CD4-positive, alpha-beta T cell treated with Interleukin-1 beta for 1 hour (primary cell): ENCODE data around the gene MDC1.
A peak's percentile ranks its signal among the peaks of the same experiment; 100 is the strongest.
"Not testable (repeated sequence)": the region's sequence is repeated elsewhere in the genome, so short reads cannot be mapped to it uniquely, and the experiment has no call there.

Experiments
- DNase-seq, 2 donors: peaks; one replicate each; pipeline ENCODE4 v3.0.0-alpha.2; 2020 to 2022

Gene MDC1

DNA sequence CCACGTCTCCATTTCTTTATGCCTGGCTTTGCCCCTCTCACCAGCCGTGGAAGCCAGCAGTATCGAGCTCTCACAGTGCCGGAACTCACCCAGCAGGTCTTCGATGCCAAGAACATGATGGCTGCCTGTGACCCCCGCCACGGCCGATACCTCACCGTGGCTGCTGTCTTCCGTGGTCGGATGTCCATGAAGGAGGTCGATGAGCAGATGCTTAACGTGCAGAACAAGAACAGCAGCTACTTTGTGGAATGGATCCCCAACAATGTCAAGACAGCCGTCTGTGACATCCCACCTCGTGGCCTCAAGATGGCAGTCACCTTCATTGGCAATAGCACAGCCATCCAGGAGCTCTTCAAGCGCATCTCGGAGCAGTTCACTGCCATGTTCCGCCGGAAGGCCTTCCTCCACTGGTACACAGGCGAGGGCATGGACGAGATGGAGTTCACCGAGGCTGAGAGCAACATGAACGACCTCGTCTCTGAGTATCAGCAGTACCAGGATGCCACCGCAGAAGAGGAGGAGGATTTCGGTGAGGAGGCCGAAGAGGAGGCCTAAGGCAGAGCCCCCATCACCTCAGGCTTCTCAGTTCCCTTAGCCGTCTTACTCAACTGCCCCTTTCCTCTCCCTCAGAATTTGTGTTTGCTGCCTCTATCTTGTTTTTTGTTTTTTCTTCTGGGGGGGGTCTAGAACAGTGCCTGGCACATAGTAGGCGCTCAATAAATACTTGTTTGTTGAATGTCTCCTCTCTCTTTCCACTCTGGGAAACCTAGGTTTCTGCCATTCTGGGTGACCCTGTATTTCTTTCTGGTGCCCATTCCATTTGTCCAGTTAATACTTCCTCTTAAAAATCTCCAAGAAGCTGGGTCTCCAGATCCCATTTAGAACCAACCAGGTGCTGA is 7.0 kb upstream of the MDC1 start:
- DNase-seq: peak in 1 of 2 donors; percentile 15

DNA sequence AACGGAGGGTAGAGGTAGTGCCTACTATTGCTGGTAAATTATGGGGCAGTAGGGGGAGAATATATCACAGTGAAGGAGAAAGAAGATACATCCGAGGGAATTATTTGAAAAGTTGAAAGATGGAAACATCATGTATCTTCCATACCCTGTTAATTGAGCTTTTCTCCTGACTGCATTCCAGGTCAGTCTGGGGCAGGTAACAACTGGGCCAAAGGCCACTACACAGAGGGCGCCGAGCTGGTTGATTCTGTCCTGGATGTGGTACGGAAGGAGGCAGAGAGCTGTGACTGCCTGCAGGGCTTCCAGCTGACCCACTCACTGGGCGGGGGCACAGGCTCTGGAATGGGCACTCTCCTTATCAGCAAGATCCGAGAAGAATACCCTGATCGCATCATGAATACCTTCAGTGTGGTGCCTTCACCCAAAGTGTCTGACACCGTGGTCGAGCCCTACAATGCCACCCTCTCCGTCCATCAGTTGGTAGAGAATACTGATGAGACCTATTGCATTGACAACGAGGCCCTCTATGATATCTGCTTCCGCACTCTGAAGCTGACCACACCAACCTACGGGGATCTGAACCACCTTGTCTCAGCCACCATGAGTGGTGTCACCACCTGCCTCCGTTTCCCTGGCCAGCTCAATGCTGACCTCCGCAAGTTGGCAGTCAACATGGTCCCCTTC is 6.2 kb upstream of the MDC1 start:
- not testable (repeated sequence) for DNase-seq

DNA sequence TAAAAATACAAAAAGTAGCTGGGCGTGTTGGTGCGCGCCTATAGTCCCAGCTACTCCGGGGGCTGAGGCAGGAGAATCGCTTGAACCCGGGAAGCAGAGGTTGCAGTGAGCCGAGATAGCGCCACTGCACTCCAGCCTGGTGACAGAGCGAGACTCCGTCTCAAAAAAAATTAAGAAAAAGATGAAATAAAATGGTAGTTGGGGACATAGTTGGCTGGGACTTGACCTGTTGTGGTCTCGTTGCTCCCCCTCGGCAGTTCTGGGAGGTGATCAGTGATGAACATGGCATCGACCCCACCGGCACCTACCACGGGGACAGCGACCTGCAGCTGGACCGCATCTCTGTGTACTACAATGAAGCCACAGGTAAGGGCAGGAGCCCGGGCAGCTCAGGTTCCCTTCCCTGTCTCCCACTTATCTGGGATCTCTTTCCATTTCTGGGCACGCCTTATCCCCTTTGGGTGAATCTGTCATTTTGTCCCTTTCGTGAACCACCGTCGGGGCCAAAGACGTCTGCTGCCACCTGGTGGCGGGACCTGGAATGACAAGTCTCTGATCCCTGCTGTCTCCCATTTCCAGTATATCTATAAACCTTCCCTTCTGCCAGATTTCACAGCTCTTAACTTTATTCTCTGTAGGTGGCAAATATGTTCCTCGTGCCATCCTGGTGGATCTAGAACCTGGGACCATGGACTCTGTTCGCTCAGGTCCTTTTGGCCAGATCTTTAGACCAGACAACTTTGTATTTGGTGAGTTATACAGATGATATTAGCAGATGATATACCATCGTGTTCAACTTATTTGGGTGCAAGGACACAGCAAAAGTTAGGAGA is 5.4 kb upstream of the MDC1 start:
- DNase-seq: peak; percentile 79 to 86

DNA sequence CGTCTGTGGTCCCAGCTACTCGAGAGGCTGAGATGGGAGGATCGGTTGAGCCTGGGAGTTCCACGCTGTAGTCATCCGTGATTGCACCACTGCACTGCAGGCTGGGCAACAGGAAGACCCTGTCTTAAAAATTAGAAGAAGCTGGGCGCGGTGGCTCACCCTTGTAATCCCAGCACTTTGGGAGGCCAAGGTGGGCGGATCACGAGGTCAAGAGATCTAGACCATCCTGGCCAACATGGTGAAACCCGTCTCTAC is 4.9 kb upstream of the MDC1 start:
- DNase-seq: peak; percentile 25 to 43

GRCh38 chr6:30721198-30722024 is 4.3 kb upstream of the MDC1 start:
- DNase-seq: peak; percentile 94 to 95

DNA sequence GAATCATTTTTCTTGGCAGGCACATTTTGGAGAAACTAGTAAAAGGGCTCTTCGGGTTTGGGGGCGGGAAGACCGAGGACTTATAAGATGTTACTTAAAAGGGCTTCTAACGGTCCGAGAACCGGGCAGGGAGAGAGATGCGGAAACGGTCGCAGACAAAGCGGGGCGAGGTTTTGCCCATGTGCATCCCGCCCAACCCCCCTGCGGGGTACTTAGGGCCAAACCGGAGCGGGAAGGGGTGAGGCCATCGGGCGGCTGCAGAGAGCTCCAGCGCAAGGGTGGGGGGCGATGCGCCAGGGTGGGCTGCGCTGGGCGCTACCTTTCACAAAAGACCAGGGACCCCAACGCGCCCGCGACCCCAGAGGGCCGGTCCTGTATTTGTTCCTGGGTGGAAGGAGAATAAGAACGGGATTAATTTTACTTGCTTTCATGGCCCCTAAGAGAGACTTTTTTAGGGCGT is 3.7 kb upstream of the MDC1 start:
- DNase-seq: peak; percentile 51 to 62

- DNase-seq: peak; percentile 95 to 96
These were observed 3.0 kb upstream of the MDC1 start, which contains the start of gene TUBB for GRCh38 chr6:30719791-30720737. Gene TUBB, plus strand, starts transcription at chr6:30720352. Its CDS starts 155 bp downstream, at chr6:30720507.

DNA sequence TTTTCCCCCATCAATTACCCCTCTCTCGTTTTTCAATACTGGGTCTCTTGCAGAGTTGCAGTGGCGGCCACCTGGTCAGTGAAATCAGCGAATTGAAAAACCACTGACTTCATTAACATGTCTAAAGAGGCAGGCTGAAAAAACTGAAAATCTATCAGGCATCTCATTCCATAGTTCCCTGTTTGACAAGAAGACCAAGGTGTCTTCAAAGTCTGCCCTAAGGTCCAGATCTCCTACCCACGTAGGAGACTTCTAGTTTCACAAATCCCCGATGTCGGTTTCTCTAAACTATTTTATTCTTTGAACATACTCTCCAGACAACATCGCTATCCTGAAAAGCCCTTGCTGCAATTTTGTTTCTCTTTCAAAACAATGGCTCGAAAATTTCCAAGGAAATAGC is 2.3 kb upstream of the MDC1 start:
- no peak for DNase-seq

- DNase-seq: not testable (repeated sequence)
These were observed 1.0 kb upstream of the MDC1 start for GRCh38 chr6:30717845-30718720.

- DNase-seq: no peak
These were observed 277 bp downstream of the MDC1 start for GRCh38 chr6:30716879-30717128.

DNA sequence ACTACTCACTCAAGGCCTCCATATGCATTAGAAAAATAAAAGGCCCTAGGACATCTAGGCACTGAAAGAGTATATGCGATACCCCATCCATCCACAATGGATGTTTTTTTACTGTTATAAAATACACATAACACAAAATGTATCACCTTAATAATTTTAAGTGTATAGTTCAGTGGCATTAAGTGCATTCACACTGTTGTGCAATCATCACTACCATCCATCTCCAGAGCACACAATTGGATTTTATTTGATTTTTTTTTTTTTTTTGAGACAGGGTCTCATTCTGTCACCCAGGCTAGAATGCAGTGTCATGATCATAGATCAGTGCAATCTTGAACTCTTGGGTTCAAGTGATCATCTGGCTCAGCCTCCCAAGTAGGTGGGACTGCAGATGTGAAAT is 2.8 kb downstream of the MDC1 start:
- DNase-seq: no peak

- no peak for DNase-seq
These were observed 4.6 kb downstream of the MDC1 start for GRCh38 chr6:30712441-30712945.

GRCh38 chr6:30711758-30712380 is 5.2 kb downstream of the MDC1 start:
- DNase-seq: no peak

DNA sequence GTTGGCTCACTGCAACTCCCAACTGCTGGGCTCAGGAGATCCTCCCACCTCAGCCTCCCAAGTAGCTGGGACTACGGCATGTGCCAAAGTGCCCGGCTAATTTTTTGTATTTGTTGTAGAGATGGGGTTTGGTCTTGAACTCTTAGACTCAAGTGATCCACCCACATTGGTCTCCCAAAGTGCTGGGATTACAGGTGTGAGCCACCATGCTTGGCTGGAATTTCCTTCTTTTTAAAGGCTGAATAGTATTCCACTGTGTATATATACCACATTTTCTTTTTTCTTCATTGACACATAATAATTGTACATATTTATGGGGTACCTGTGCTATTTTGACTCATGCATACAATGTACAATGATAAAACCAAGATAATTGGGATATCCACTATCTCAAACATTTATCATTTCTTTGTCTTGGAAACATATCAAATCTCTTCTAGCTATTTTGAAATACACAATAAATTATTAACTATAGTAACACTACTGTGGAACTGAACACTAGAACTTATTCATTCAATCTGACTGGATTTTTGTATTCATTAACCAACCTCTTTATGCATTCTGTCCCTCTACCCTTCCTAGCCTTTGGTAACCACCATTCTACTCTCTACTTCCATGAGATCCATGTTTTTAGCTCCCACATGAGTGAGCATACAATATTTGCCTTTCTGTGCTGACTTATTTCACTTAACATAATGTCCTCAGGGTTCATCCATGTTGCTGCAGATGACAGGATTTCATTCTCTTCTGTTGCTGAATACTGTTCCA is 7.8 kb downstream of the MDC1 start:
- no peak for DNase-seq

DNA sequence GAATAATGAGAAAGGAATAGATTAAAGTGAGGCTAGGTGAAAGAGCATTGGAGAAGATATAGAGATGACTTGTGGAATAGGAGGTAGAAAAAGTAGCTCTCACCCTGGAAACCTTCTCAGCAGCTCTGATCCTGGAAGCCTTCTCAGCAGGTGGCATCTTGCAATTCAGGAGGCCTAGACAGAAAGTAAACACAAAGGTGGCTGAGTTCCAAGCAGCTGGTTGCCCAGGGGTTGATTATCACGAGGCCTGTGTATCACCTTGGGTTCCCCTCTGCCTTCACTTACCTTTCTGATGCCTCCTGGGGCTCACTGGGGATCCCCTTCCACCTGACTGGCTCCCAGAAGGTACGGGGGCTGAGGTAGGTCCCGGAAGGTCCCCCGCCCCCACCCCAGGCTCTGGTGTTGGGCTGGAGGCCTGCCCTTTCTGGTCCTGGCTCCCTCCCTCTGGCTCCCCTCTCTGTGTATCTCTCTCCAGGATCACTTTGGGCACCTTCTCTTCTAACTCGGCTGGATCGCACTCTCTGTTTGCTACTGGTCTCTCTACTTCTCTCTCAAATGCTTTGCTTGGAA is 9.7 kb downstream of the MDC1 start:
- no peak for DNase-seq

- no peak for DNase-seq
These were observed 11.5 kb downstream of the MDC1 start for GRCh38 chr6:30705620-30706019.

DNA sequence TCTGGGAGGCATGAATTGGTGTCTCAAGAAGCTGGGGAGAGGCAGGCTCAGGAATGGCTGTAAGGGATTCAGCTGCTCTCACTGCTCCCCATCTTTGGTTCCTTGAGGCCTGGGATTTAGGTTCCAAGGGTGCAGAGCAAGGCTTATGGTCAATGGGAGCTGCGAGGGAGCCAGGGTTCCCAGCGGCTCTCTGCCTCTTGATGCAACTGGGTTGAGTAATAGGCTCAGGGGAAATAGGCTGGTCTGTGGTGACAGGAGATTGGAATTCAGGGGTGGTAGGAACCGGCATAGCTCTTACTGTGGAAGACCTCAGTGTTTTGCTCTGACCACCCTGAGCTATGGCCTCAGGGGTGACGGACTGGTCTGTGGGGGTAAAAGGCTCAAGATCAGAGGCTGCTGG is 13.3 kb downstream of the MDC1 start:
- DNase-seq: no peak

- no peak for DNase-seq
These were observed 14.1 kb downstream of the MDC1 start for GRCh38 chr6:30703011-30703410.

DNA sequence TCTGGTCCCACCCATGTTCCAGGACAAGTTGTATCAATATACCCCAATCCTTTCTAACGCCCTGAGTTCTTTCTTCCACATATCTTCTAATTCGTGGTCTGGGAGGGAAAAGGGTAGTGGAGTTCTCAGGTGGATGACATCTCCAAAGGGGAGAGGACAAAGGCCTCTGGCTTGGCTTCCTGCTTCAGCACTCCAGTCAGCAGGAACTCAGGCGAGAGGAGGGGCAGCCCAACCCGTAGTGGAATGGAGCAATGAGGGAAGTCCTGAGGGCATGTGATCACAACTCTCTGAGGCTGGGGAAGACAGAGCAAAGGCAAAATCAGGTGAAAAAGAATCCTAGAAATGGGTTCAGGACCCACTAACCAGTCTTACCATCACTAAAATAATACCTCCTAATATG is 16.7 kb downstream of the MDC1 start:
- peak in 1 of 2 donors; percentile 21 for DNase-seq
